GM12864 (cell line): ENCODE data around the gene CLN5.
"Not testable (repeated sequence)": the region's sequence is repeated elsewhere in the genome, so short reads cannot be mapped to it uniquely, and the experiment has no call there.

Experiments used
- DNase-seq: peaks from one replicate; pipeline ENCODE4 v3.0.0-alpha.2; 2011; ENCODE audit warnings: low read depth
- H3K4me3 ChIP-seq: 2 replicates; pipeline ENCODE4 v1.5.1; 2011; ENCODE audit warnings: mild to moderate bottlenecking, low read depth, low read length, control low read depth
- TF ChIP-seq, protein P1 (sequence below): IDR thresholded peaks from 2 replicates; pipeline ENCODE4 v1.5.1; 2011; ENCODE audit warnings: low read depth, mild to moderate bottlenecking, moderate library complexity, low read length, control low read depth, inconsistent platforms; ENCODE audit errors: missing control alignments

CLN5 gene

DNA sequence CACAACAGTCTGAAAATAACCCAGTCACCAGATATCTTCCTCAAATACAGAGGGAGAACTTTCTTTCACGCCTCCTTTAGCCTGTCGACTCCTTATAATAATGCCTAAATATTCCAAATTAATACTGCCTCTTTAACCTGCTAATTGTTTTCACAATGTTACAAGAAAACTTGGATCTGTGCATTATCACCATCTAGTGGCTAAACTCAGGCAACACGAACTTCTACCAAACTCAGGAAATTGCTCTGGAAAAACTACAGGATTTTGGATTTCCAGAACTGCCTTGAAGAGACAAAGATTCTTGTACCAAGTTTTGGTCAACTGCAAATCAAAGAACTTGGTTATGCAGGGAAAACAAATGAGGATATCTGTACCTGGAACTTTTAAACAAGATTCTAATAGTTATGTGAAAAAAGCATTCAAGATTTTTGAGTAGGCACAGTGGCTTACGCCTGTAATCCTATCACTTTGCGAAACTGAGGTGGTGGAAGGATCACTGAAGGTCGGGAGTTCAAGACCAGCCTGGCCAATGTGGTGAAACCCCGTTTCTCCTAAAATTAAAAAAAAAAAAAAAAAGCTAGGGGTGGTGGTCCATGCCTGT, 10.8 kb downstream of the CLN5 start:
- H3K4me3 ChIP-seq: no peak overlapping the region
- no peak for DNase-seq
- TF ChIP-seq, protein P1, sequence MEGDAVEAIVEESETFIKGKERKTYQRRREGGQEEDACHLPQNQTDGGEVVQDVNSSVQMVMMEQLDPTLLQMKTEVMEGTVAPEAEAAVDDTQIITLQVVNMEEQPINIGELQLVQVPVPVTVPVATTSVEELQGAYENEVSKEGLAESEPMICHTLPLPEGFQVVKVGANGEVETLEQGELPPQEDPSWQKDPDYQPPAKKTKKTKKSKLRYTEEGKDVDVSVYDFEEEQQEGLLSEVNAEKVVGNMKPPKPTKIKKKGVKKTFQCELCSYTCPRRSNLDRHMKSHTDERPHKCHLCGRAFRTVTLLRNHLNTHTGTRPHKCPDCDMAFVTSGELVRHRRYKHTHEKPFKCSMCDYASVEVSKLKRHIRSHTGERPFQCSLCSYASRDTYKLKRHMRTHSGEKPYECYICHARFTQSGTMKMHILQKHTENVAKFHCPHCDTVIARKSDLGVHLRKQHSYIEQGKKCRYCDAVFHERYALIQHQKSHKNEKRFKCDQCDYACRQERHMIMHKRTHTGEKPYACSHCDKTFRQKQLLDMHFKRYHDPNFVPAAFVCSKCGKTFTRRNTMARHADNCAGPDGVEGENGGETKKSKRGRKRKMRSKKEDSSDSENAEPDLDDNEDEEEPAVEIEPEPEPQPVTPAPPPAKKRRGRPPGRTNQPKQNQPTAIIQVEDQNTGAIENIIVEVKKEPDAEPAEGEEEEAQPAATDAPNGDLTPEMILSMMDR: peak; percentile 58

DNA sequence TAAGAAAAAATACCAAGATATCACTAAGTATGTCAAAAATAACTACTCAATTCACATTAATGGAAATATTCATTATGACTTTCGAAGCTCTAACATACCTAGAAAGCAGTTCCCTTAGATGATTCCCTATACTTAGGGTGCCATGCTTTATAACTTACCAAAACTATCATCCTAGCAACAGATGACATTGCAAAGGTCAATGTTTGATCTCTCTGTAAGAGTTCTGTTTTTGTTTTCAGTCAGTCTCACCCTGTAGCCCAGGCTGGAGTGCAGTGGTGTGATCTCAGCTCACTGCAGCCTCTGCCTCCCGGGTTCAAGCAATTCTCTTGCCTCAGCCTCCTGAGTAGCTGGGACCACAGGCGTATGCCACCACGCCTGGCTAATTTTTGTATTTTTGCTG, 16.5 kb downstream of the CLN5 start:
- H3K4me3 ChIP-seq, DNase-seq: not testable (repeated sequence)

DNA sequence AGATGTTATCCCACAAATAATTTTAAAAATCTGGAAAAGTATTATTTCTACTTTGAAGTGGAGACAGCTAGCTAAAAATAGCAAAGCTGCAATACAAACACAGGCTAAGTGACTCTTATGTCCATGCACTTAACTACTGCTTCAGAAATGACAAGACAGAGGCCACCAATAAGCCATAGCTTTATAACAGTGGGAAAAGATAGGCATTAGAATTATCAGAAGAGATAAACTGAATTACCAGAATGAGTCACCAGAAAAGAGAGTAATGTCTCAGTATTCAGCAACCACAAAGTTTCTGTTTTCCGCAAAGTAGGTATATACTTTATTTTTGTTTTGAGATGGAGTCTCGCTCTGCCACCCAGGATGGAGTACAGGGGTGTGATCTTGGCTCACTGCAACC, 17.1 kb downstream of the CLN5 start:
- no peak overlapping the region for H3K4me3 ChIP-seq
- TF ChIP-seq, protein P1: no peak
- no peak for DNase-seq

DNA sequence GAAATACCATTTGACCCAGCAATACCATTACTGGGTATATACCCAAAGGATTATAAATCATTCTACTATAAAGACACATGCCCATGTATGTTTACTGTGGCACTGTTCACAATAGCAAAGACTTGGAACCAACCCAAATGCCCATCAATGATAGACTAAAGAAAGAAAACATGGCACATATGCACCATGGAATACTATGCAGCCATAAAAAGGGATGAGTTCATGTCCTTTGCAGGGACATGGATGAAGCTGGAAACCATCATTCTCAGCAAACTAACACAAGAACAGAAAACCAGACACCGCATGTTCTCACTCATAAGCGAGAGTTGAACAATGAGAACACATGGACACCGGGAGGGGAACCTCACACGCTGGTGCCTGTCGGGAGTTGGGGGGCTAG, 17.8 kb downstream of the CLN5 start:
- not testable (repeated sequence) for DNase-seq, H3K4me3 ChIP-seq

DNA sequence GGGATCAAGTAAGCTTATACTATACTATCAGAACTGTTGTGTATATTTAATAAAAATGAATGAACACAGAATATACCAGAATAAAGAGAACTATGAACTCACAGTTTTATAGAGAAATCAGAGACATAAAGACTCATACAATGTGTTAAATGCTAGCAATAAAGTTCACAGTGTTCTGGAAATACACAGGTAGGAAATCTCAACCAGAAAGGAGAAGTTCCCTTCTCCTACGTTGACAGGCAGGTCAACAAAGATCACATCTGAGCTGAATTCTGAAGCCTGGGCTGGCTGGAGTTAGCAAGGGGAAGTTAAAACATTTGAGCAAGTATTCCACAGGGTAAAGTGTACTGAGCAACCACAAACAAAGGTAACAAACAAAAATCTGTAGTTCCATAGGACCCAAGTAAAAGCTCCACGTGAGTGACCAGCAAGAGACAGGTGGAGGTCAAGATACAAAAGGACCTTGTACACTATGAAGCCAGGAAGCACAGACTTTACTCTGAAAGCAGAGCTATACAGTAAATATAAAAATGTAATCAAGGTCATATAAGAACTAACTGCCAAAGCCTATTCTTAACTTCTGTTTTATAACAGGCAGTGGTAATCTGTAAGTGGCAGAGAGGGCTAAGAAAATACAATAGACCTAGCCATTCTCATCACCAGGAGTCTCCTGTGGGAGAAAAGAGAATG, 22.1 kb downstream of the CLN5 start:
- no peak for DNase-seq
- TF ChIP-seq, protein P1: no peak
- H3K4me3 ChIP-seq: no peak overlapping the region

DNA sequence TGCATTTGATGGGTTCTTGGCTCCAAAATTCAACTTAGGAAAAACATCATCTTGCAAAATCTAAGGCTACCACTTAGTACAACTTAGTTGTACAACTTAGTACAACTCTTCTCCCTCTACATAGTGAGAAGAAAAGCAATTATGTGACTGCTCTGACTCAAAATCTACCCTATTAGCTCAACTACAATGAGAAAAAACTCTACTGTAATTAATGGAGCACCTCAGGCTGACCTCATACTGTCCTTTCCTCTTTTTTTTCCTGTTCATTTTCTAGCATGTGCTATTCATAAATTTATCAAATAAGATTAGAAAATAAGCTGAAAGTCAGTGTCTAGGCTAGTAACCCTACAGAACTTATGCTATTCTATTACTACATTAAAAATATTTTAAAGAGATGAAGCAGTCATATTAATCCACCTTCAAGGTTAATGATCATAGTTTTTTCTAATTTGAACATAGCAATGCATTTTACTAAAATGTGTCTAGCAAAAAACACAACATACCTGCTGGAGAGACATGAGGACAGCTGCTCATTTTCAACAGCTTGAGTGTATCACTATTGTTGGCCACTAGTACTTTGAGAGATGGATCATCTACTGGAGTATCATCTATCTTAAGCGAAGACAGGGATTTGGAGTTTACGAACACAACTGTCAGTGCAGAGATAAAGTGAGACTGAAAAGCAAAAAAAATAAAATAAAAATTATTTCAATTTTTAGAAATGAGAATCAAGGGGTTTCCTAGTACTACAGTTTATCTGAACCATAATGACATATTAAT, 23.2 kb downstream of the CLN5 start:
- TF ChIP-seq, protein P1: no peak
- H3K4me3 ChIP-seq: no peak overlapping the region
- DNase-seq: no peak

DNA sequence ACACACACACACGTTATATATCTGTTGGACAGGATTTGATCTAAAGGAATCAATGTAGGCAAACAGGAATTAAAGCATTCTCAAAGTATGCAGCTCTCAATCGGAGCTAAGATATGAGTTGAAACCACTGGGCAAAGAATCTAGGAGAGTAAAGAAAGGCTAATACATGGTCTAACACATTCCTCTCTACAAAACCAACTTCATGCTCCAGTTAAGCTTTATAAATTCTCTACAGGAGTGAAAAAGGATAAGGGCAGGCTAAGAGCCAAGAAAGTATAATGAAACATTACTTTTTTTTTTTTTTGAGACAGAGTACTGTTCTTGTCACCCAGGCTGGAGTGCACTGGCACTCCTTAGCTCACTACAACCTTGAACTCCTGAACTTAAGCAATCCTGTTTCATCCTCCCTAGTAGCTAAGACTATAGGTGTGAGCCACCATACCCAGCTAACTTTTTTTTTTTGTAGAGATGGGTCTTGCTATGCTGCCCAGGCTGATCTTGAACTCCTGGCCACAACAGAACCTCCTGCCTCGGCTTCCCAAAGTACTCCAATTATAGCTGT, 24.5 kb downstream of the CLN5 start:
- TF ChIP-seq, protein P1: no peak
- no peak overlapping the region for H3K4me3 ChIP-seq
- no peak for DNase-seq
